ENCODE data around the gene CTDSPL.

DNA sequence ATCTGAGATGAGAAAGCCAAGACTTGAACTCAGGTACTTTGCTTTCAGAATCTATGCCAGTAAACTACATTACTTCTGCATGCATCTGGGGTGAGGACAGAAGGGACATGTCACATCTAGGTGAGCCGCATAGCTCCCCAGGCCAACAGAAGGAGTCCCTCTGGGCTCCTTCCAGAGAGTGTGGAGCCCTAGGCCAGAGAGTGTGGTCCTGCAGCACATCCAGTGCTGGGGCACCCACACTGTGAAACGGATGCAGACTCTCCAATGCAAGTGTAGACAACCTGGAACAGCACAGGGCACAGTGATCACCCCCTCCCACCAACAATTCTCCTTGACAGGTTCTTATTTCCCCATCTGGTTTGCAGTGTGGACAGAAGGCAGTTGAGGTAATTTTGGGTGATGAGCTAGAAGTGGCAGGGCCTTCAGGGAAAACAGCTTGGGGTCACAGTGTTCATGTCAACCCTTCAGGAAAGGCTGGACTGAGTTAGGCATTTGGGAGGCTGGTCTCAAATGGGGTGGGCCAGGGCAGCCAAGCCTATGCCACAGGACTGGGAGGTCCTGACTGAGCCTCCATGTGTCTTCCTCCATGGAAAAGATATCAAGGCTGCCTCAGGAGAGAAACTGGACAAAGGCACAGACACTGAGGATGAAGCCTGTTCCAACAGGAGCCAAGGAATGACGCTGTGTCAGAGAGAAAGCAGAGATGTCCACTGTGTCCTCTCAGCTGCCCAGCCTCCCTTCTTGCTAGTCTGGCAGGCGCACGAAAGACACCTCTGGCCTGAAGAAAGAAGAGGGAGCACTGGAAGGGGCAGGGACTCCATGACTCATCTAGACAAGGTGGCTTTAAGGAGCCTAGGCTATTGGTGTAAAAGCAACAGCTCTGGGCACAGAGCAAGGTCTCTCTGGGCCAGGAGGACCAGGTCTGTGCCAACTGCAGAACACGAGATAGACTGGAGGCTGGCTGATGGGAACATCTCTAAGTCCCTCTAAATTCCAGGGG, 166.1 kb downstream of the CTDSPL start:
- TF ChIP-seq CTCF (IDR thresholded peaks at IDR 0.05; ENCODE audit: low read length): no peak
- TF ChIP-seq EZH2 (optimal IDR thresholded peaks at IDR 0.05; ENCODE audit: low read depth, low read length): no peak
